Measurements from ENCODE around the gene CHST13. TPM values are rescaled to one million over a fixed set of nuclear protein-coding genes. Genes with fewer than 3 reads are reported as not detected.
"Not testable (repeated sequence)": the region's sequence is repeated elsewhere in the genome, so short reads cannot be mapped to it uniquely, and the experiment has no call there.

Gene CHST13
- total RNA-seq, 1 donor: 0.09 TPM

DNA sequence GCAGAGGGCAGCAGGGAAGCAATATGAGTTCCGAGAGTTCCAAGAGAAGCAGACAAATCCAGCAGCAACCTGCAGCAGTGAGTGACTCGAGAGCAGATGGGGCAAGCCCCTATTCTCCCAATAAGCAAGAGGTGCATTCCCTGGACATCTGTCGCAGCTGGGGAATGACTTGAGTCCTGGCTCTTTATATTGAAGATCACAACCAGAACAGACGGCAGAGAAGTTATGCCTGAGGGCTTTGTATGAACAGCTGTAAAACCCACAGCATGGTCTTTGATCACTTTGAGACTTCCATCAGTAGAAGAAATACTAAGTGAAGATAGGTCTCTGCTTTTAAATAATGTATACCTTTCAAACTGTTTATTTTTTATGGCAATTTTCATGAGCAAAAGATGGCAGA lies 58.4 kb downstream of the CHST13 start:
- TF ChIP-seq, protein P1, sequence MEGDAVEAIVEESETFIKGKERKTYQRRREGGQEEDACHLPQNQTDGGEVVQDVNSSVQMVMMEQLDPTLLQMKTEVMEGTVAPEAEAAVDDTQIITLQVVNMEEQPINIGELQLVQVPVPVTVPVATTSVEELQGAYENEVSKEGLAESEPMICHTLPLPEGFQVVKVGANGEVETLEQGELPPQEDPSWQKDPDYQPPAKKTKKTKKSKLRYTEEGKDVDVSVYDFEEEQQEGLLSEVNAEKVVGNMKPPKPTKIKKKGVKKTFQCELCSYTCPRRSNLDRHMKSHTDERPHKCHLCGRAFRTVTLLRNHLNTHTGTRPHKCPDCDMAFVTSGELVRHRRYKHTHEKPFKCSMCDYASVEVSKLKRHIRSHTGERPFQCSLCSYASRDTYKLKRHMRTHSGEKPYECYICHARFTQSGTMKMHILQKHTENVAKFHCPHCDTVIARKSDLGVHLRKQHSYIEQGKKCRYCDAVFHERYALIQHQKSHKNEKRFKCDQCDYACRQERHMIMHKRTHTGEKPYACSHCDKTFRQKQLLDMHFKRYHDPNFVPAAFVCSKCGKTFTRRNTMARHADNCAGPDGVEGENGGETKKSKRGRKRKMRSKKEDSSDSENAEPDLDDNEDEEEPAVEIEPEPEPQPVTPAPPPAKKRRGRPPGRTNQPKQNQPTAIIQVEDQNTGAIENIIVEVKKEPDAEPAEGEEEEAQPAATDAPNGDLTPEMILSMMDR (IDR thresholded peaks at IDR 0.05; ENCODE audit: insufficient read depth, low read length): no peak
- DNase-seq (ENCODE audit: low read depth): no peak
- H3K4me3 ChIP-seq (ENCODE audit: low read depth, low read length): no peak overlapping the region

DNA sequence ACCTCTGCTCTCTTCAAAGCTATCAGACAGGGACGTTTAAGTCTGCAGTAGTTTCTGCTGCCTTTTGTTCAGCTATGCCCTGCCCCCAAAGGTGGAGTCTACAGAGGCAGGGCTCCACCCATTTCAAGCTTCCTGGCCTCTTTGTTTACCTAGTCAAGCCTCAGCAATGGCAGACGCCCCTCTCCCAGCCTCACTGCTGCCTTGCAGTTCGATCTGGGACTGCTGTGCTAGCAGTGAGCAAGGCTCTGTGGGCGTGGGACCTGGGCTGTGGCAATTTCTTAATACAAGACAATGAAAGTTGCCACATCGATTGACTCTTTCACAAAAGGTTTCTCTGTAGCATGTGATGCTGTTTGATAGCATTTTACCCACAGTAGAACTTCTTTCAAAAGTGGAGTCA lies 67.6 kb downstream of the CHST13 start:
- not testable (repeated sequence) for H3K4me3 ChIP-seq (ENCODE audit: low read depth, low read length); DNase-seq (ENCODE audit: low read depth)

Small RNA genes within 50 kb of the gene (small RNA-seq; reads per million reads assigned to genes)
- gene RNA5SP138: not detected

Other genes with a start within 250 kb of the CHST13 start
- gene KLF15, start 166.7 kb upstream of the CHST13 start, total RNA-seq (ENCODE audit: low replicate concordance): 1.5 and 3.2 TPM in 2 replicates
- not detected in 2 replicates for gene CFAP100, start 129.2 kb upstream of the CHST13 start, total RNA-seq (ENCODE audit: low replicate concordance)
- gene ZXDC, start 48.3 kb upstream of the CHST13 start, total RNA-seq (ENCODE audit: low replicate concordance): 9.2 and 26.7 TPM in 2 replicates
- not detected in 2 replicates for gene UROC1, start 6.4 kb upstream of the CHST13 start, total RNA-seq (ENCODE audit: low replicate concordance)
- gene C3orf22, start 34.8 kb downstream of the CHST13 start, total RNA-seq (ENCODE audit: low replicate concordance): not detected in 2 replicates
- 13.2 and 27.9 TPM in 2 replicates for gene TXNRD3, start 131.0 kb downstream of the CHST13 start, total RNA-seq (ENCODE audit: low replicate concordance)
- 10.8 and 13.4 TPM in 2 replicates for gene CHCHD6, start 180.1 kb downstream of the CHST13 start, total RNA-seq (ENCODE audit: low replicate concordance)

Measured in fibroblast of the aortic adventitia (primary cell).